ENCODE data around the gene HS3ST2. TPM values are rescaled to one million over a fixed set of nuclear protein-coding genes. Genes with fewer than 3 reads are reported as not detected.

The HS3ST2 gene
- total RNA-seq, 1 donor from 2014 or later, result not detected

DNA sequence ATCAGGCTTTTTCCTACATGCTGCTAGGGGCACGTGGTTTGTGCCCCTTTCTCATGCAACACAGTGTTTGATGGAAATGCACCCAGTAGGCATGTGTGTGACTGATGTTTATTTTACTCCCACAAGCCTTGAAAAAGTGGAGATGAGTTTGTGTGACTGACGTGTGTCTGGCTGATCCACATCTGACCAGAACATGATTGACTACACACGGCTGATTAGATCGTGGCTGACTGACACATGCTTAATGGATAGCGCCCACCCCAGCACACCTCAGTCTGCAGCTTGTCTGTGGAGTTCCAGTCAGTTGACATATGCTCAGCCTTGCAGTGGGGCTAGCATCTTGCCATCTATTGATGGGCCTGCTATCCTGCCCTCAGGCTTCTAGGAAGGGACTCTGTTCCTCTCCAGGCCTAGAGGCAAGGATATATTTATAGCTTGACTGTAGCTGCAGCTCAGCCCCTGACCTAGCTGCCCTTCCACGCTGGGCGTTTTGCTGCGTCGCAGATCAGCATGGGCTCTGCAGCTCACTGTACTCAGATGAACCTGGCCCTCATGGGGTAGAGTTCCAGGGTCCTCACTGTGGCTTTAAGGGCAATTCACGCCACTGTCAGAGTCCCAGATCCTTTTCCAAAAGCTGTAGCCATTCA is 112.3 kb downstream of the HS3ST2 start:
- Mint-ChIP-seq H3K9me3 (ENCODE audit: low read depth) (no peaks in the 10 kb centered on the region), H3K36me3 (ENCODE audit: low read depth) (no peaks in the 10 kb centered on the region), H3K4me3 (ENCODE audit: unreplicated experiment) (no peak overlapping the region), H3K27ac (ENCODE audit: unreplicated experiment) (no peak overlapping the region), H3K27me3 (ENCODE audit: low read depth) (peaks cover 1% of the 10 kb centered on the region), H3K4me1 (ENCODE audit: low read depth) (no peaks in the 10 kb centered on the region)
- TF ChIP-seq, protein P1, sequence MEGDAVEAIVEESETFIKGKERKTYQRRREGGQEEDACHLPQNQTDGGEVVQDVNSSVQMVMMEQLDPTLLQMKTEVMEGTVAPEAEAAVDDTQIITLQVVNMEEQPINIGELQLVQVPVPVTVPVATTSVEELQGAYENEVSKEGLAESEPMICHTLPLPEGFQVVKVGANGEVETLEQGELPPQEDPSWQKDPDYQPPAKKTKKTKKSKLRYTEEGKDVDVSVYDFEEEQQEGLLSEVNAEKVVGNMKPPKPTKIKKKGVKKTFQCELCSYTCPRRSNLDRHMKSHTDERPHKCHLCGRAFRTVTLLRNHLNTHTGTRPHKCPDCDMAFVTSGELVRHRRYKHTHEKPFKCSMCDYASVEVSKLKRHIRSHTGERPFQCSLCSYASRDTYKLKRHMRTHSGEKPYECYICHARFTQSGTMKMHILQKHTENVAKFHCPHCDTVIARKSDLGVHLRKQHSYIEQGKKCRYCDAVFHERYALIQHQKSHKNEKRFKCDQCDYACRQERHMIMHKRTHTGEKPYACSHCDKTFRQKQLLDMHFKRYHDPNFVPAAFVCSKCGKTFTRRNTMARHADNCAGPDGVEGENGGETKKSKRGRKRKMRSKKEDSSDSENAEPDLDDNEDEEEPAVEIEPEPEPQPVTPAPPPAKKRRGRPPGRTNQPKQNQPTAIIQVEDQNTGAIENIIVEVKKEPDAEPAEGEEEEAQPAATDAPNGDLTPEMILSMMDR (IDR thresholded peaks at IDR 0.05), result no peak
- DNase-seq (ENCODE audit: low spot score), result no peak

DNA sequence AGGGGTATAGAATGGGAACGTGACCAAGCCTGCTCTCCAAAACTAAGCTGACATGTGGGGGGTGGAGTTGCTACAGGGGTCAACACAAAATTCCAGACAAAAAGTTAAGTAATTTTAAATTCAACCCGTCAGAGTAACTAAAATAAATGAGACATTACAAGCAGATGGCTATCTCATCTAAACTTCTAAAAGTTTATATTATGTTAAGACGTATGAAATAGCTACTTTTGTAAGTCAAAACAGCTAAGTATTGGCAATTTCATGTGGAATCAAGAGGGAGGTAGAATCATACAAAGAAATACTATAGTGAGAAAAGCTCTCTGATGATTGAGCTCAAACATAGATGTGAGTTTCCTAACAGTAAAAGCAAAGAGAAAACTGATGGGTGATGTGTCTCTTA is 113.3 kb downstream of the HS3ST2 start:
- H3K4me3 Mint-ChIP-seq (ENCODE audit: unreplicated experiment), result no peak overlapping the region
- H3K9me3 Mint-ChIP-seq (ENCODE audit: low read depth), result no peaks in the 10 kb centered on the region
- no peak overlapping the region for H3K27ac Mint-ChIP-seq (ENCODE audit: unreplicated experiment)
- DNase-seq (ENCODE audit: low spot score), result no peak
- H3K36me3 Mint-ChIP-seq (ENCODE audit: low read depth), result no peaks in the 10 kb centered on the region
- peaks cover 1% of the 10 kb centered on the region for H3K27me3 Mint-ChIP-seq (ENCODE audit: low read depth)
- TF ChIP-seq, protein P1 (IDR thresholded peaks at IDR 0.05), result no peak
- H3K4me1 Mint-ChIP-seq (ENCODE audit: low read depth), result no peaks in the 10 kb centered on the region

DNA sequence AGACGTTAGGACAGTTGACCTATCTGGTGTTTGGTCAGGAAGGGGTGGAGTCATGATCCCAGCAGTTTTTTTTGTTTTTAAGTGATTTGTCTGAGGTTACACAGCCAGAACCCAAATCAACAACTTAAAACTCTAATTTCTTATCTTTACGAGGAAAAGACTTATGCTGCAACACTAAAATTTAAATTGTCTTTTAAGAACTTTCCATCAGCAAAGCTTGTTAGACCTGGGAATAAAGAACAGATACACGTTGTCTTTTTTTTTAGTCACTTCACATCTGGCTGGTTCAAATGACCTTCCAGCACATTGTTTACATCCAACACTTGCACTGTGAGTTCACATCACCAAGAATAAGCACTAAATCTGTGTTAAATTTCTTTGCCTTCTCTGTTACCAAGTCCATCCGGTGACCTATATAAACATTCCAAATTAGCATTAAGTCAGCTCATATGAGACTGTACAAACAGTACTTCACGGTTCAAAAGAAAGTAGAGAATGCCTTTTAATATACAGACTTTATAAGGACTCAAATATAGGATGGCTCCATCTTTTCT is 115.0 kb downstream of the HS3ST2 start:
- Mint-ChIP-seq H3K4me1 (ENCODE audit: low read depth) (no peaks in the 10 kb centered on the region), H3K27me3 (ENCODE audit: low read depth) (peaks cover 4% of the 10 kb centered on the region), H3K36me3 (ENCODE audit: low read depth) (no peaks in the 10 kb centered on the region), H3K4me3 (ENCODE audit: unreplicated experiment) (no peak overlapping the region), H3K27ac (ENCODE audit: unreplicated experiment) (no peak overlapping the region), H3K9me3 (ENCODE audit: low read depth) (no peaks in the 10 kb centered on the region)
- TF ChIP-seq, protein P1 (IDR thresholded peaks at IDR 0.05), result no peak
- DNase-seq (ENCODE audit: low spot score), result no peak

DNA sequence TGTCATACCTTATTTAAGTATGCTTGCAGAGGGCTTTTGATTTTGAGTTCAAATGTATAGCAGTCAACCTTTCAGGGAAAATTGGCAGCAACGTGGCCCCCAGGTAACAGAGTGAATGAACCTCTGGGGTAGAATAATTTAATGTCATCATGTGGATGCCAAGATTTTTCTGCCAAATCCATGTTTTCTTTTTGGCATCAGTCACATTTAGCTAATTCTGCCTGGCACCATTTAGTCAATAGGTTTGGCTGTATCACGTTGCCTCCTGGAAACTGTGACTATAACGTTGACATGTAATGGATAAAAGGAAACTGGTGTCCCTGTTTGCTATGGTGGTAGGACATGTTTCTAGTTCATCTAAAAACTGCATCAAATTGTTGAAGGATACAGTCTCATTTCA is 115.5 kb downstream of the HS3ST2 start:
- Mint-ChIP-seq H3K36me3 (ENCODE audit: low read depth) (no peaks in the 10 kb centered on the region), H3K27ac (ENCODE audit: unreplicated experiment) (no peak overlapping the region), H3K4me3 (ENCODE audit: unreplicated experiment) (no peak overlapping the region), H3K9me3 (ENCODE audit: low read depth) (no peaks in the 10 kb centered on the region), H3K27me3 (ENCODE audit: low read depth) (peaks cover 4% of the 10 kb centered on the region), H3K4me1 (ENCODE audit: low read depth) (no peaks in the 10 kb centered on the region)
- TF ChIP-seq, protein P1 (IDR thresholded peaks at IDR 0.05), result no peak
- DNase-seq (ENCODE audit: low spot score), result no peak

DNA sequence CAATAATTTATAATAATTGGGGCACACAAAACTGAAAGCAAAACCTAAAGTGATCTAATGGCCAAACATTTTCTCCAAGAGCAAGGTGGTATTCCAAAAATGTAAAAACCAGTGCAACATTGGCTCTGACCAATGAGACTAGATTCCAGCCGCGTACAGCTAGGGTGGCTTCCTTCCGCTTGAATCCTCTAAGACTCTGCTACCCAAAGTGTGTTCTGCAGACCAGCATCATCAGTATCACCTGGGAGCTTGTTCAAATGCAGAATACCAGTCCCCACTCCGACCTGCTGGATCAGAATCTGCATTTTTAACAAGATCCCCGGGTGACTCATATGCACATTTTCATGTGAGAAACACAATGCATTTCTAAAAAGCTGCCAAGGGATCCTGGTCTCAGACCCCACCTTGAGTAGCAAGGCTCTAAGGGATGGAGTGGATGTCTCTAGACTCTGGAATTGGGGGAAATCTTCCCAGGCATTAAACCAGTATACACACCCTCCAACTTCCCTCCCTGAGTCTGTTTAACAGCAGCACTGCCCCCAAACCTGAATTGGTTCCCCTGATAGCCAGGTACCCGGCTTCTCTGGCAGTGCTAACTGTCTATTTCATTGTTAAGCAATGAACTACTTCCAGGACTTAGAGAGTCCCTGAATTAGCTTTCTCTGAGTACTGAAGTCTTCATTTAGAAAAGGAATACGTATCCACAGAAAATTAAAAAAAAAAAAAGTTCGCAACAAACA is 118.2 kb downstream of the HS3ST2 start:
- no peak overlapping the region for H3K4me3 Mint-ChIP-seq (ENCODE audit: unreplicated experiment)
- no peaks in the 10 kb centered on the region for H3K36me3 Mint-ChIP-seq (ENCODE audit: low read depth)
- no peaks in the 10 kb centered on the region for H3K9me3 Mint-ChIP-seq (ENCODE audit: low read depth)
- peaks cover 4% of the 10 kb centered on the region for H3K27me3 Mint-ChIP-seq (ENCODE audit: low read depth)
- H3K27ac Mint-ChIP-seq (ENCODE audit: unreplicated experiment), result no peak overlapping the region
- no peaks in the 10 kb centered on the region for H3K4me1 Mint-ChIP-seq (ENCODE audit: low read depth)
- TF ChIP-seq, protein P1 (IDR thresholded peaks at IDR 0.05), result no peak
- no peak for DNase-seq (ENCODE audit: low spot score)

Measured in chondrocyte (in vitro differentiated cells).